Esophagus (tissue), 2 donors: ENCODE results near the gene FBXL4. TPM values are rescaled to one million over a fixed set of nuclear protein-coding genes. Genes with fewer than 3 reads are reported as not detected.
"Not testable (repeated sequence)": the region's sequence is repeated elsewhere in the genome, so short reads cannot be mapped to it uniquely, and the experiment has no call there.

ENCODE experiments used
- H3K27ac ChIP-seq, 2 donors: one replicate each; pipeline ENCODE4 v1.5.1; 2013; ENCODE audit warnings: low read depth in 2 of 2, mild to moderate bottlenecking in 2 of 2, inconsistent platforms in 1 of 2, low read length in 1 of 2, moderate library complexity in 1 of 2
- H3K27me3 ChIP-seq, 2 donors: one replicate each; pipeline ENCODE4 v1.6.1; 2013; ENCODE audit warnings: low read length in 2 of 2, control low read depth in 1 of 2, mild to moderate bottlenecking in 1 of 2; ENCODE audit not compliant: insufficient read depth in 2 of 2, control insufficient read depth in 1 of 2
- H3K36me3 ChIP-seq, 2 donors: one replicate each; pipeline ENCODE4 v1.6.1; 2013; ENCODE audit warnings: low read length in 1 of 2; ENCODE audit not compliant: control insufficient read depth in 2 of 2, insufficient read depth in 2 of 2
- H3K4me1 ChIP-seq, 2 donors: one replicate each; pipeline ENCODE4 v1.6.1; 2013; ENCODE audit warnings: low read length in 1 of 2; ENCODE audit not compliant: control insufficient read depth in 2 of 2, insufficient read depth in 2 of 2
- H3K4me3 ChIP-seq, 2 donors: one replicate each; pipeline ENCODE4 v1.5.1; 2013; ENCODE audit warnings: low read length in 2 of 2, mild to moderate bottlenecking in 2 of 2, low read depth in 1 of 2, moderate library complexity in 1 of 2
- H3K9me3 ChIP-seq, 2 donors: one replicate each; pipeline ENCODE4 v1.6.1; 2013; ENCODE audit warnings: mild to moderate bottlenecking in 2 of 2, low read depth in 1 of 2, low read length in 1 of 2, moderate library complexity in 1 of 2; ENCODE audit not compliant: control insufficient read depth in 2 of 2, insufficient read depth in 1 of 2
- WGBS, 2 donors: extraction: QIAGEN DNeasy Blood & Tissue Kit; methylation state at CpG; one replicate each; pipeline ENCODE4 v1.1.7; 2013; 5-methylcytosine and 5-hydroxymethylcytosine counted together
- polyA plus RNA-seq, 2 donors: library from polyadenylated mRNA; stranded (reverse); fragments of 200-250 nt; gene quantifications; one replicate each; pipeline ENCODE4 v1.2.3, GENCODE V29; 2013
- donor health status: healthy with polysubstance abuse.
- donor health status: Bipolar disorder and iron deficiency.

The FBXL4 gene
- polyA plus RNA-seq, 2 donors: 2.4 to 2.9 TPM

DNA sequence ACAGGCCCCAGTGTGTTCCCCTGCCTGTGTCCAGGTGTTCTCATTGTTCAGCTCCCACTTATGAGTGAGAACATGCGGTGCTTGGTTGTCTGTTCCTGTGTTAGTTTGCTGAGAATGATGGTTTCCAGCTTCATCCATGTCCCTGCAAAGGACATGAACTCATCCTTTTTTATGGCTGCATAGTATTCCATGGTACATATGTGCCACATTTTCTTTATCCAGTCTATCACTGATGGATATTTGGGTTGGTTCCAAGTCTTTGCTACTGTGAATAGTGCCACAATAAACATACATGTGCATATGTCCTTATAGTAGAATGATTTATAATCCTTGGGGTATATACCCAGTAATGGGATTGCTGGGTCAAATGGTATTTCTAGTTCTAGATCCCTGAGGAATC, 41.4 kb downstream of the FBXL4 start:
- H3K9me3 ChIP-seq, H3K27ac ChIP-seq, H3K36me3 ChIP-seq, H3K27me3 ChIP-seq, H3K4me3 ChIP-seq, H3K4me1 ChIP-seq: not testable (repeated sequence)
- 94 to 95% methylated on average over 1 of the region's 1 CpG for WGBS, 2 donors

- Histone ChIP-seq H3K27me3 (no peaks in the 10 kb centered on the region), H3K4me1 (no peaks in the 10 kb centered on the region), H3K27ac (no peak overlapping the region), H3K36me3 (no peaks in the 10 kb centered on the region), H3K9me3 (peaks cover 0 to under 1% of the 10 kb centered on the region in 2 donors), H3K4me3 (no peak overlapping the region)
- 90 to 91% methylated on average over 4 of the region's 4 CpGs for WGBS, 2 donors
Measured at GRCh38 chr6:98905759-98906158, 42.0 kb downstream of the FBXL4 start.

DNA sequence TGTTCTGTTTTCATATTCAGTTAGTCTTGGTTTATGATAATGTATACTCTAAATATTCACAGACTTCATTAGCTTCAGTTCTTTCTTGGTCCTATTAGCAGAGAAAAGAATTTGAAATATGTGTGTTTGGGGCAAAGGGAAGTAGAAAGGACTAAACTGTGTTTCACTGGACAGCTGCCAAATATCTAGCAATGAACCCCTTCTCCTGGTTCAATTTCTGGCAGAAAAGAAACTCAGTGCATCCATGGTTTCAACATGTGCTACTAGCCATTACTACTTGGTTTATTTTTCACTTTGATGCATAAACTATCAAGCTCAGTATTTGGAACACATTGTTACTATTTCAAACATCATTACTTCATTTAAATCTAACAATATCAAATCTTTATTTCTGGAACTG, 43.6 kb downstream of the FBXL4 start:
- Histone ChIP-seq H3K27ac (no peak overlapping the region), H3K36me3 (no peaks in the 10 kb centered on the region), H3K27me3 (no peaks in the 10 kb centered on the region), H3K9me3 (no peaks in the 10 kb centered on the region), H3K4me3 (no peak overlapping the region), H3K4me1 (no peaks in the 10 kb centered on the region)

GRCh38 chr6:98900706-98901105, 47.0 kb downstream of the FBXL4 start:
- Histone ChIP-seq H3K36me3 (no peaks in the 10 kb centered on the region), H3K27me3 (no peaks in the 10 kb centered on the region), H3K4me1 (no peaks in the 10 kb centered on the region), H3K27ac (no peak overlapping the region), H3K4me3 (no peak overlapping the region), H3K9me3 (no peaks in the 10 kb centered on the region)
- 88 to 93% methylated on average over 2 of the region's 2 CpGs for WGBS, 2 donors

- H3K9me3 ChIP-seq: no peaks in the 10 kb centered on the region
- 71 to 91% methylated on average over 1 of the region's 1 CpG for WGBS, 2 donors
- no peaks in the 10 kb centered on the region for H3K4me1 ChIP-seq
- no peak overlapping the region for H3K27ac ChIP-seq
- H3K27me3 ChIP-seq: no peaks in the 10 kb centered on the region
- H3K36me3 ChIP-seq: no peaks in the 10 kb centered on the region
- H3K4me3 ChIP-seq: no peak overlapping the region
Measured at GRCh38 chr6:98894810-98895209, 52.9 kb downstream of the FBXL4 start.

DNA sequence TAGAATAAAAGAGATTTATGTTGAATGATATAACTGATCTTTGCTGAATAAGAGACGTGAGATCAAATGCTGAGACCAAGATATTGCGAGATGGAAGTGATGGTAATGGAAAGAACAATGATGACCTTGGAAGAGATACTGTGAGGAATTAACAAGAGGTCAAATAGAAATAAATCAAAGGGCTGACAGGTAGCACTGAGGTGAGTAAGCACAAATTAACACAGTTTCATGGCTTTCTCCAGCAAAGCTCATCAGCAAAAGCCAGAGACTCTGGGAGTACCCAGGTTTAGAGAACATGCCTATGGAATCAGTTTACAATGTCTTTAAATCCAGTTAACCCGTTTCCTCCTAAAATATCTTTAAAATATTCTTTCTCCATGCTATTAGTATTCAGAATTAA, 60.1 kb downstream of the FBXL4 start:
- peaks cover 0 to 4% of the 10 kb centered on the region in 2 donors for H3K36me3 ChIP-seq

DNA sequence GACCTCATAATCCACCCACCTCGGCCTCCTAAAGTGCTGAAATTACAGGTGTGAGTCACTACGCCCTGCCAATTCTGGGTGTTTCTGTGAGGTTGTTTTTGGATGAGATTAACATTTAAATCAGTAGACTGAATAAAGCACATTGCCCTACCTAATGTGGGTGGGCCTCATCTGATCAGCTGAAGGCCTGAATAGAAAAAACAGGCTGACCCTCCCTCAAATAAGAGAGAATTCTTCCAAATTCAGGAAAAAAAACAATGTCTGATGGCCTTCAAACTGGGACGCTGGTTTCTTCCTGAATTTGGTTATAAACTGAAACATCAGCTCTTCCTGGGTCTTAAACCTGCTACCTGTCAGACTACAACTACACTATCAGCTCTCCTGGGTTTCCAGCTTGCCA, 62.4 kb downstream of the FBXL4 start:
- H3K36me3 ChIP-seq: peaks cover 0 to 4% of the 10 kb centered on the region in 2 donors
- H3K4me3 ChIP-seq: no peak overlapping the region
- no peaks in the 10 kb centered on the region for H3K27me3 ChIP-seq
- no peaks in the 10 kb centered on the region for H3K4me1 ChIP-seq
- H3K9me3 ChIP-seq: peaks cover 0 to 3% of the 10 kb centered on the region in 2 donors
- no peak overlapping the region for H3K27ac ChIP-seq
- 94 to 95% methylated on average over 3 of the region's 3 CpGs for WGBS, 2 donors

More for the DNA sequence above, 60.1 kb downstream of the FBXL4 start:
- Histone ChIP-seq H3K27ac (no peak overlapping the region), H3K27me3 (no peaks in the 10 kb centered on the region), H3K9me3 (peaks cover 0 to 3% of the 10 kb centered on the region in 2 donors), H3K4me1 (no peaks in the 10 kb centered on the region), H3K4me3 (no peak overlapping the region)
- 93 to 95% methylated on average over 3 of the region's 3 CpGs for WGBS, 2 donors

DNA sequence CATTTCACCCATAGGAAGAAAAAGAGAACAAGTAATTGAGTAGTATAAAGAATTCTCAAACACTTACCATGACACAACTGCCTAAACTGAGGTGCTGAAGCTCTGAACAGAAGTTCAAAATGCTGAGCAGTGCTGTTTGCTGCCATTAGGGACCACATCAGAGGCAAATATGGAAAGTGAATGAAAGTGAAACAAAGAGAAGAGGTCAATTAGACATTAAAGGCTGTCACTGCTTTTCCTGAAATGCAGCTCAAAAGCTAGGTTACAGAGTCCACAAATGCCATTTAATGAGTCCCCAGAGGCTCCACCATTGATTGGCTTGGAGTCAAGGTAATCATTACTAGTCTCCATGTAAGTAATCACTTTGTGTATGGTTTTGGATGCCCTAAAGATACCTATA, 67.3 kb downstream of the FBXL4 start:
- Histone ChIP-seq H3K4me3 (no peak overlapping the region), H3K27ac (no peak overlapping the region), H3K36me3 (no peaks in the 10 kb centered on the region), H3K27me3 (no peaks in the 10 kb centered on the region), H3K9me3 (no peaks in the 10 kb centered on the region), H3K4me1 (no peaks in the 10 kb centered on the region)

DNA sequence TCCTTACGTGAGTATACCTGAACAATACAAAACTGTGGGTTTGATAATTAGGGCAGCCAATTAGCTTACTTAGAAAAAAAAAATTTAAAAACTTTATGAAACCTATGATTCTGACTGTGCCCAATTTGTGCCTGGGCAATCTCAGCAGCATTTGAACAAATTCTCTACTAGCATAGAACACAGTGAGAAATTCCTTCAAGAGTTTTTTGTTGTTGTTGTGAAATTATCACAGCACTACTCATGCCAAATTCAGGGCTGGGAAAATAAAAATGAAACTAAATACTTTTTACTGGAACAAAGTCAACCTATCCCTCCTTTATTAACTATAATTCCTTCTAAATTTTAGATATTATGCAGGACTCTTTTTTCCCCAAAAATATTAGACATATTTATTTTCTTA, 70.5 kb downstream of the FBXL4 start:
- WGBS, 2 donors: 0 to 89% methylated on average over 1 of the region's 1 CpG
- Histone ChIP-seq H3K9me3 (no peaks in the 10 kb centered on the region), H3K4me1 (no peaks in the 10 kb centered on the region), H3K27me3 (no peaks in the 10 kb centered on the region), H3K4me3 (no peak overlapping the region), H3K36me3 (no peaks in the 10 kb centered on the region), H3K27ac (no peak overlapping the region)

DNA sequence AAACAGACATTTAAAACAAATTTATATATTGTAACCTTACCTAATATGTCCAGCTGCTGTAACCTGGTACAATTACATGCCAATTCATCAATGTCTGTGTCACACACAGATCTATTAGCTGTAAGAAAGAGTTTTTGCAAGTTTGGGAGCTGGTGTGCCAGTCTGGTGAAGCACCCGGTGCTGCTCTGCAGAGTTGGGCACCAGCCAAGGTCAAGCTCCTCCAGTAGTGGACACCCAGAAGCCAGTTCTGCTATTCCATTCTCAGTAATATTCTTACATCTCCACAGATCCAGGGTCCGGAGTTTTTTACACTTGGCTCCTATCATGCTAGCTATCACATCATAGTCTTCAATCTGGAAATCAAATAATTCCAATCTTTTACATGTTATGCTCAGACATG, 72.4 kb downstream of the FBXL4 start:
- Histone ChIP-seq H3K4me3 (no peak overlapping the region), H3K36me3 (no peaks in the 10 kb centered on the region), H3K27me3 (no peaks in the 10 kb centered on the region), H3K9me3 (no peaks in the 10 kb centered on the region), H3K27ac (no peak overlapping the region), H3K4me1 (no peaks in the 10 kb centered on the region)
- 75 to 77% methylated on average over 2 of the region's 2 CpGs for WGBS, 2 donors
